K562 (cell line): Measurements from ENCODE around the gene NIPSNAP3A. TPM values are rescaled to one million over a fixed set of nuclear protein-coding genes. Genes with fewer than 3 reads are reported as not detected.

ENCODE experiments used
- ADNP ChIP-seq: fragments of 200-800 bp; sonication (Bioruptor generic); IDR thresholded peaks from 2 replicates; pipeline ENCODE4 v1.6.1; 2016; ENCODE audit warnings: missing genetic modification characterization, missing compliant biosample characterization
- ASH1L ChIP-seq: fragments of 450-650 bp; IDR thresholded peaks from 2 replicates; pipeline ENCODE4 v1.6.1; 2018; ENCODE audit warnings: borderline replicate concordance, mild to moderate bottlenecking, low read depth; ENCODE audit not compliant: partially characterized antibody
- BCLAF1 ChIP-seq, 2 experiments: fragments of 450-650 bp in 1 of 2; IDR thresholded peaks; 2 replicates each; pipeline ENCODE4 v1.6.1; 2011 to 2017; ENCODE audit warnings: low read depth in 2 of 2, antibody characterized with exemption in 1 of 2, borderline replicate concordance in 1 of 2, low read length in 1 of 2, mild to moderate bottlenecking in 1 of 2, mixed read lengths in 1 of 2; ENCODE audit not compliant: control insufficient read depth in 1 of 2
- BRF1 ChIP-seq: IDR thresholded peaks from 3 replicates; pipeline ENCODE4 v1.6.1; 2011; ENCODE audit warnings: borderline replicate concordance, mild to moderate bottlenecking; ENCODE audit not compliant: insufficient read length; ENCODE audit errors: extremely low read depth
- E2F3 ChIP-seq: fragments of 250-450 bp; sonication (Bioruptor Pico); IDR thresholded peaks from 2 replicates; pipeline ENCODE4 v1.4.0; 2020; ENCODE audit warnings: mild to moderate bottlenecking
- E2F5 ChIP-seq: sonication (generic); formaldehyde crosslinking; IDR thresholded peaks from 2 replicates; pipeline ENCODE4 v1.8.0; 2022; ENCODE audit warnings: mild to moderate bottlenecking, missing genetic modification reagents
- GTF2A2 ChIP-seq: IDR thresholded peaks from 2 replicates; pipeline ENCODE4 v1.6.1; 2016; ENCODE audit warnings: mild to moderate bottlenecking, missing genetic modification characterization, missing compliant biosample characterization
- HDAC2 ChIP-seq: fragments of 450-650 bp; IDR thresholded peaks from 2 replicates; pipeline ENCODE4 v1.6.1; 2016; ENCODE audit warnings: mild to moderate bottlenecking
- LEF1 ChIP-seq: fragments of 450-650 bp; IDR thresholded peaks from 2 replicates; pipeline ENCODE4 v1.6.1; 2016; ENCODE audit warnings: mild to moderate bottlenecking
- MYC ChIP-seq, 2 experiments: fragments of 250-450 bp in 1 of 2; sonication (Bioruptor Pico) in 1 of 2; IDR thresholded peaks; 2 replicates each; pipeline versions ENCODE4 v1.5.1 to v1.6.1; 2012 to 2021; ENCODE audit warnings: low read depth in 2 of 2, borderline replicate concordance in 1 of 2, improper control_type of control experiment in 1 of 2, low read length in 1 of 2, mild to moderate bottlenecking in 1 of 2, moderate library complexity in 1 of 2
- NCOR1 ChIP-seq: fragments of 450-650 bp; IDR thresholded peaks from 2 replicates; pipeline ENCODE4 v1.6.1; 2016; ENCODE audit warnings: mild to moderate bottlenecking, moderate library complexity
- OTX1 ChIP-seq: fragments of 450-650 bp; formaldehyde crosslinking; IDR thresholded peaks from 2 replicates; pipeline ENCODE4 v1.4.0; 2022; ENCODE audit warnings: mild to moderate bottlenecking
- PCBP2 ChIP-seq: fragments of 200-400 bp; formaldehyde crosslinking; IDR thresholded peaks from 2 replicates; pipeline ENCODE4 v1.6.1; 2018; ENCODE audit warnings: low read length, low read depth, mild to moderate bottlenecking, moderate library complexity; ENCODE audit not compliant: poor library complexity, severe bottlenecking
- PHTF2 ChIP-seq: fragments of 250-450 bp; sonication (Bioruptor Pico); IDR thresholded peaks from 2 replicates; pipeline ENCODE4 v1.5.0; 2021; ENCODE audit warnings: mild to moderate bottlenecking
- RBM39 ChIP-seq: fragments of 200-400 bp; formaldehyde crosslinking; optimal IDR thresholded peaks from 2 replicates; pipeline ENCODE3; 2018; ENCODE audit warnings: low read depth, low read length
- RHOXF2B ChIP-seq: fragments of 250-450 bp; sonication (Bioruptor Pico); conservative IDR thresholded peaks from 2 replicates; pipeline ENCODE4 v1.5.1; 2021
- ZBTB8A ChIP-seq: fragments of 450-650 bp; IDR thresholded peaks from 2 replicates; pipeline ENCODE4 v1.6.1; 2018; ENCODE audit warnings: mild to moderate bottlenecking, moderate library complexity; ENCODE audit not compliant: partially characterized antibody
- ZKSCAN1 ChIP-seq: fragments of 150-350 bp; IDR thresholded peaks from 2 replicates; pipeline ENCODE4 v1.6.1; 2016; ENCODE audit warnings: low read depth, low read length
- ZNF277 ChIP-seq: fragments of 250-450 bp; sonication (Bioruptor Pico); IDR thresholded peaks from 2 replicates; pipeline ENCODE4 v1.8.0; 2022; ENCODE audit warnings: inconsistent platforms, mild to moderate bottlenecking, moderate library complexity, borderline replicate concordance
- ZNF512 ChIP-seq: IDR thresholded peaks from 2 replicates; pipeline ENCODE4 v1.6.1; 2016; ENCODE audit warnings: missing genetic modification characterization, missing compliant biosample characterization
- ZNF551 ChIP-seq: fragments of 250-450 bp; sonication (Bioruptor Pico); IDR thresholded peaks from 2 replicates; pipeline ENCODE4 v1.5.0; 2021; ENCODE audit warnings: mild to moderate bottlenecking, moderate library complexity
- ZNF584 ChIP-seq: fragments of 200-800 bp; sonication (Bioruptor generic); IDR thresholded peaks from 2 replicates; pipeline ENCODE4 v1.6.1; 2016; ENCODE audit warnings: low read depth, mild to moderate bottlenecking, missing genetic modification characterization, missing compliant biosample characterization
- ZNF77 ChIP-seq: fragments of 250-450 bp; sonication (Bioruptor Pico); IDR thresholded peaks from 2 replicates; pipeline ENCODE4 v1.5.0; 2020
- polyA plus RNA-seq, 8 experiments: library from polyadenylated mRNA; depleted of rRNA in 4 of 8; stranded (reverse) in 5 of 8; unstranded in 3 of 8; fragments of >200 nt; fragmentation: Nextera tagmentation in 2 of 8; fragmentation: Illumina TruSeq in 1 of 8; extraction: Ambion mirVana in 2 of 8; extraction: Trizol in 1 of 8; gene quantifications; 2 replicates each; pipeline versions ENCODE4 v1.2.1 to v1.2.3, GENCODE V29; 2011 to 2014; ENCODE audit warnings: inconsistent platforms in 1 of 8, missing spikeins in 1 of 8
- total RNA-seq, 7 experiments: library from RNA; depleted of rRNA in 6 of 7; stranded (reverse); fragments of >200 nt in 6 of 7; fragmentation: Illumina TruSeq in 2 of 7; extraction: Trizol in 2 of 7; gene quantifications; 2 replicates each; pipeline versions ENCODE4 v1.2.1 to v1.2.3, GENCODE V29; 2011 to 2021; ENCODE audit warnings: low replicate concordance in 1 of 7

The NIPSNAP3A gene
- total and polyA plus RNA-seq, 9 of the 15 experiments (the other 6 are each of a cell fraction or from before 2014, with no cell fraction given): 25.3 to 132 (median 40.5) TPM

- TF ChIP-seq ZNF512 (tag) (no peak), ZNF277 (no peak), ZNF551 (CRISPR knock-in tag) (no peak), RHOXF2B (CRISPR knock-in tag) (no peak), ZNF77 (no peak), ADNP (0 out of 2 replicates have a peak, but pooled peaks have one; percentile 19), E2F5 (CRISPR knock-in tag) (no peak), NCOR1 (peak; percentile 48), PCBP2 (no peak), OTX1 (no peak), ASH1L (no peak), BCLAF1 (IDR thresholded peaks at IDR 0.05; ENCODE audit: borderline replicate concordance in 1 of 2, control insufficient read depth in 1 of 2, low read depth in 2 of 2, low read length in 1 of 2) (no peak), GTF2A2 (tag) (no peak), RBM39 (no peak), BRF1 (no peak), ZBTB8A (no peak), PHTF2 (CRISPR knock-in tag) (no peak), E2F3 (CRISPR knock-in tag) (no peak), ZNF584 (CRISPR knock-in tag) (no peak), HDAC2 (0 out of 2 replicates have a peak, but pooled peaks have one; percentile 36), LEF1 (peak; percentile 61; the same call in 1 of the 2 replicates), ZKSCAN1 (no peak), MYC (IDR thresholded peaks at IDR 0.05; ENCODE audit: low read depth, low read length) (no peak), MYC (CRISPR knock-in tag; IDR thresholded peaks at IDR 0.05; ENCODE audit: borderline replicate concordance, low read depth) (no peak)
Observed at GRCh38 chr9:104745852-104746251, 1.6 kb upstream of the NIPSNAP3A start (continued).
